GM18861 (cell line): ENCODE data around the gene RFWD3.
"Not testable (repeated sequence)": the region's sequence is repeated elsewhere in the genome, so short reads cannot be mapped to it uniquely, and the experiment has no call there.

ENCODE experiments used
- ATAC-seq: cut with Tn5 transposase; IDR thresholded peaks from one replicate; pipeline ENCODE4 v1.9.1; 2021; ENCODE audit not compliant: unreplicated experiment

RFWD3 gene

GRCh38 chr16:74667255-74667700, 601 bp upstream of the RFWD3 start:
- ATAC-seq = no peak

GRCh38 chr16:74666010-74666421, 661 bp downstream of the RFWD3 start:
- no peak for ATAC-seq

GRCh38 chr16:74661064-74661463, 5.6 kb downstream of the RFWD3 start:
- no peak for ATAC-seq

- ATAC-seq = no peak
Measured at GRCh38 chr16:74660383-74660782, 6.3 kb downstream of the RFWD3 start.

- no peak for ATAC-seq
Measured at GRCh38 chr16:74659041-74659440, 7.6 kb downstream of the RFWD3 start.

- no peak for ATAC-seq
Measured at GRCh38 chr16:74657870-74658642, 8.6 kb downstream of the RFWD3 start.

GRCh38 chr16:74654536-74655050, 12.1 kb downstream of the RFWD3 start:
- no peak for ATAC-seq

- not testable (repeated sequence) for ATAC-seq
Measured at GRCh38 chr16:74652883-74653282, 13.8 kb downstream of the RFWD3 start.

- no peak for ATAC-seq
Measured at GRCh38 chr16:74652249-74652648, 14.4 kb downstream of the RFWD3 start.

GRCh38 chr16:74651841-74652240, 14.8 kb downstream of the RFWD3 start:
- ATAC-seq = no peak

GRCh38 chr16:74650966-74651567, 15.6 kb downstream of the RFWD3 start:
- no peak for ATAC-seq

- no peak for ATAC-seq
Measured at GRCh38 chr16:74649839-74650504, 16.7 kb downstream of the RFWD3 start.

GRCh38 chr16:74641969-74642368, 24.7 kb downstream of the RFWD3 start:
- ATAC-seq = no peak

- no peak for ATAC-seq
Measured at GRCh38 chr16:74637742-74638453, 28.8 kb downstream of the RFWD3 start.

GRCh38 chr16:74635303-74635702, 31.4 kb downstream of the RFWD3 start:
- ATAC-seq = no peak

- ATAC-seq = no peak
Measured at GRCh38 chr16:74633686-74634085, 33.0 kb downstream of the RFWD3 start.

GRCh38 chr16:74627506-74628220, 39.0 kb downstream of the RFWD3 start:
- ATAC-seq = no peak

GRCh38 chr16:74626741-74627416, 39.8 kb downstream of the RFWD3 start:
- ATAC-seq = no peak

GRCh38 chr16:74625500-74626350, 41.0 kb downstream of the RFWD3 start:
- ATAC-seq = no peak
